Measurements from ENCODE around the gene UPK3B.
"Not testable (repeated sequence)": the region's sequence is repeated elsewhere in the genome, so short reads cannot be mapped to it uniquely, and the experiment has no call there.

Gene UPK3B

GRCh38 chr7:76492139-76492538, 18.2 kb upstream of the UPK3B start:
- DNase-seq, result not testable (repeated sequence)

GRCh38 chr7:76495717-76496116, 14.6 kb upstream of the UPK3B start:
- not testable (repeated sequence) for DNase-seq

- not testable (repeated sequence) for DNase-seq
Measured at GRCh38 chr7:76497918-76498582, 12.3 kb upstream of the UPK3B start.

- DNase-seq, result not testable (repeated sequence)
Measured at GRCh38 chr7:76498583-76499200, 11.7 kb upstream of the UPK3B start.

GRCh38 chr7:76499201-76499923, 11.0 kb upstream of the UPK3B start:
- not testable (repeated sequence) for DNase-seq

GRCh38 chr7:76499924-76500241, 10.5 kb upstream of the UPK3B start:
- DNase-seq, result not testable (repeated sequence)

GRCh38 chr7:76502224-76502623, 8.1 kb upstream of the UPK3B start:
- DNase-seq, result not testable (repeated sequence)

GRCh38 chr7:76502836-76503235, 7.5 kb upstream of the UPK3B start:
- not testable (repeated sequence) for DNase-seq

- DNase-seq, result not testable (repeated sequence)
Measured at GRCh38 chr7:76503244-76503643, 7.1 kb upstream of the UPK3B start.

- DNase-seq, result not testable (repeated sequence)
Measured at GRCh38 chr7:76504351-76505167, 5.8 kb upstream of the UPK3B start.

GRCh38 chr7:76505168-76506080, 4.9 kb upstream of the UPK3B start:
- DNase-seq, result no peak

- DNase-seq, result no peak
Measured at GRCh38 chr7:76506081-76506440, 4.3 kb upstream of the UPK3B start.

GRCh38 chr7:76506643-76507042, 3.7 kb upstream of the UPK3B start:
- DNase-seq, result not testable (repeated sequence)

- DNase-seq, result no peak
Measured at GRCh38 chr7:76507723-76508406, 2.5 kb upstream of the UPK3B start.

- DNase-seq, result not testable (repeated sequence)
Measured at GRCh38 chr7:76511200-76511910, 1.0 kb downstream of the UPK3B start.

GRCh38 chr7:76511911-76512885, 1.8 kb downstream of the UPK3B start:
- not testable (repeated sequence) for DNase-seq

- no peak for DNase-seq
Measured at GRCh38 chr7:76512941-76513816, 2.8 kb downstream of the UPK3B start.
